ENCODE data around the gene SLC19A2. TPM values are rescaled to one million over a fixed set of nuclear protein-coding genes. Genes with fewer than 3 reads are reported as not detected.

Gene SLC19A2
- total and polyA plus RNA-seq, 2 of the 13 experiments (the other 11 are each of a cell fraction or from before 2014, with no cell fraction given) = 30.4 to 56.0 TPM

- DNase-seq (ENCODE audit: low spot score) (no peak), FAIRE-seq (no peak), ATAC-seq (no peak)
- Histone ChIP-seq H3K4me1 (ENCODE audit: insufficient read depth, low read length) (no peaks in the 10 kb centered on the region), H3K4me3 (replicated peaks in 1 of 3; ENCODE audit: insufficient read depth in 1 of 3, low read depth in 2 of 3, low read length in 3 of 3) (no peak overlapping the region), H3K36me3 (replicated peaks in 1 of 2; ENCODE audit: control insufficient read depth in 1 of 2, insufficient read depth in 2 of 2, low read length in 2 of 2) (no peaks in the 10 kb centered on the region), H3K4me2 (ENCODE audit: low read depth, low read length) (no peak overlapping the region), H4K20me1 (ENCODE audit: insufficient read depth, low read length) (no peaks in the 10 kb centered on the region), H3K79me2 (ENCODE audit: insufficient read depth, low read length) (no peaks in the 10 kb centered on the region), H3K27me3 (ENCODE audit: control insufficient read depth in 1 of 2, insufficient read depth in 2 of 2, low read length in 2 of 2) (no peaks in the 10 kb centered on the region), H3K27ac (ENCODE audit: extremely low read length, insufficient read depth, low read length) (no peak overlapping the region), H3K9ac (ENCODE audit: insufficient read depth, low read depth, low read length) (no peak overlapping the region), H3K9me3 (ENCODE audit: low read length) (no peaks in the 10 kb centered on the region), H2AFZ (ENCODE audit: low read length) (no peak overlapping the region)
- ChIA-PET POLR2A (no interaction called here), CTCF (ENCODE audit: low intra/inter-chr PET ratio, low total read pairs) (no interaction called here)
- 2% methylated on average over 3 of the region's 3 CpGs for WGBS (ENCODE audit: low lambda C conversion rate)
- intact Hi-C loops (cut with micrococcal nuclease; ENCODE audit: unreplicated experiment) = no loop called here
- in situ Hi-C loops (cut with HindIII; ENCODE audit: extremely low pct_ligation_motif_present, low pct_unique_long_range_greater_than_20kb) = no loop called here
- no TSS peak for BruUV-seq (replicated peaks)
- TF ChIP-seq AHR (CRISPR knock-in tag; IDR thresholded peaks at IDR 0.05) (no peak), SMC3 (IDR thresholded peaks at IDR 0.05; ENCODE audit: low read length) (no peak), TEF (CRISPR knock-in tag; IDR thresholded peaks at IDR 0.05) (no peak), HMG20A (CRISPR knock-in tag; IDR thresholded peaks at IDR 0.05; ENCODE audit: borderline replicate concordance) (no peak), RFX3 (CRISPR knock-in tag; IDR thresholded peaks at IDR 0.05) (no peak), ZNF850 (CRISPR knock-in tag; conservative IDR thresholded peaks at IDR 0.05) (no peak), ZNF75D (CRISPR knock-in tag; IDR thresholded peaks at IDR 0.05; ENCODE audit: borderline replicate concordance) (no peak), TAF15 (IDR thresholded peaks at IDR 0.05; ENCODE audit: low read depth, low read length, poor library complexity, severe bottlenecking) (no peak), ARID3A (IDR thresholded peaks at IDR 0.05; ENCODE audit: low read depth, low read length) (no peak), ASH2L (IDR thresholded peaks at IDR 0.05; ENCODE audit: insufficient read length, low read depth, low read length) (no peak), SUZ12 (IDR thresholded peaks at IDR 0.05; ENCODE audit: low read depth, low read length) (no peak)
These were observed 41.8 kb downstream of the SLC19A2 start for GRCh38 chr1:169443923-169444322.

Measured in HepG2 (cell line).